Pons (tissue), 1 donor: ENCODE measurements around the gene HHAT.

Experiments used
- DNase-seq: peaks from one replicate; pipeline ENCODE4 v3.0.0-alpha.2; 2016; ENCODE audit warnings: low spot score

HHAT gene

DNA sequence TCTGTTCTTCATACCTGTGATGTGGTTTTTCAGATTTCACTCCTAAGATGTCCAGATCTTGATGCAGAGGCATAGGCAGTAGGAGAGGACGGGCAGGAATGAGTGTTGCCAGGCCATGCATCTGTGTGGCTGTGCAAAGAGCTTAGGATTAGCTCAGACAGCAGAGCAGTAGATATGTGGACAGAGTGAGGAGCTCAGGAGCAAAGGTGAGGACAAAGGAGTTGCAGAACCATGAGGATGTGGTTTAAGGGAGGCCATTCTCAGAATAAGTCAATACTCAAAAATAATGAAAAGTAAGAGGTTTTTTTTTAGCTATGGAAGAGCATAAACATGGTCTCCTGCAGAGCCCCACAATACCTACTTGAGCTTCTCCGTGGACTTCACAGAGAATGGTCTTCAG lies 158.3 kb downstream of the HHAT start:
- DNase-seq, result no peak

DNA sequence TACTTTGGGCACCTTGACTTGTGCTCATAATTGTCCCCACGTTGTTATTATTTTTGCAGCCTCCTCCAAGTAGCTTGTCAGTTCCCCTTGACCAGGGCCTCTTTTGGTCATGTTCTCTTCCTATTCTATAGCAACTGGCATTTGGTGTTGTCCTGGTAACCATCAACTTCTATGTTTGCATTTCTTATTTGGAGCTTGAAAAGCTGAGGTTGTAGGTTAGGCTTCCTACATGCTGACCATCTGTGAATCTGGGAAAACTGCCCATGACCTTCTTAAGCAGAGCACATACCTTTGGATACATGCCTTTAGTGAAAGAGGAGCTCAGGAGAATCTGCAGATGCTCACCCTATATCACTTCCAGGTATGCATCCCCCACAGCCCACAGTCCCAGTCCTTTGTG lies 160.8 kb downstream of the HHAT start:
- peak; percentile 26 for DNase-seq

DNA sequence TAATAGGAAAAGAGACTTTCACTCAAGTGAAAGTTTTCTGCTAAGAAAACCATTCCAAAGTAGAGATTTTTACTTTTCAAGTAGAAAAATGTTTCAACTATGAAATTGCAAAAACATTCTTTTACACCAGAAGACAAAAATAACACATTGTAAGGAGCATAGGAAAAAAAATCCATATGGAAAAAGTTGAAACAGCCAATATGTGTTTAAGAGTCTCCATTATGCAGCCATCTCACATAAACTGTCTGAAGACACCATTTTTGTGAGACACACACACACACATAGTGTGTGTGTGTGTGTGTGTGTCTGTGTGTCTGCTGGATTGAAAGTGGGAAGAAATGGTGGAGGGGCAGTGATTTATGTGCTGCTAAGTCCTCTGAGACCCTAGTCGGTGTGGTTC lies 162.1 kb downstream of the HHAT start:
- DNase-seq, result no peak

DNA sequence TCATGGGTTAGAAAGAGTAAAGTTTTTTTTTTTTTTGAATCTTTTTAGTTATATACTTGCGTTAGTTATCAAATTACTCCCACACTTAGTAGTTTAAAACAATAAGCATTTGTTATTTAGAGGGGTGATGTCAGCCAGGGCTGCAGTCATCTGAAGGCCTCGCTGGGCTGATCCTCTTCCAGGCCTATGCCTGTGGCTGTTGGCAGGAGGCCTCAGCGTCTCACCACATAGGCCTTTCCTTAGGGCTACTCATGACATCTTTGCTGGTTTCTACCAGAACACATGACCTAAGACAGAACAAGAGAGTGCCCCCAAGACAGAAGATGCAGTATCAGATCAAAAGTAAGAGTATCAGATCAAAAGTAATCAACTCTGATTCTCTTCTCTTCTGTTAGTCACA lies 167.4 kb downstream of the HHAT start:
- peak; percentile 54 for DNase-seq

DNA sequence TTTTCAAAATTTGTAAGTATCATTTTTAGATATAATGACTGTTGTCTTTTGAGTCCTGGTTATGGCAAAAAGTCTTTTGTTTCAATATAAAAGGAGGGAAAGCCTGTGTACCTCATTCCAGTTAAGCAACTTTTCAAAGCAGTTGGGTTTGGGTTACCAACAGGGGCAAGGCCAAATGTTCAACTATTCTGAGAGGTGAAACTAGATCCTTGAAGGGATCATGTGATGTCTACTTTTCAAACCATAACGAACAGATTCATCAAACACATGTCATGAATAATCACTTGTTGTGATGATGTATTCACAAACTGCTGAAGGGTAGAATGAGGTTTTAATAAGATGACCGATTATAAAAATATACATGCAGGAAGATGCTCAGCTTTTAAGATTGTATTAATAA lies 171.3 kb downstream of the HHAT start:
- no peak for DNase-seq

DNA sequence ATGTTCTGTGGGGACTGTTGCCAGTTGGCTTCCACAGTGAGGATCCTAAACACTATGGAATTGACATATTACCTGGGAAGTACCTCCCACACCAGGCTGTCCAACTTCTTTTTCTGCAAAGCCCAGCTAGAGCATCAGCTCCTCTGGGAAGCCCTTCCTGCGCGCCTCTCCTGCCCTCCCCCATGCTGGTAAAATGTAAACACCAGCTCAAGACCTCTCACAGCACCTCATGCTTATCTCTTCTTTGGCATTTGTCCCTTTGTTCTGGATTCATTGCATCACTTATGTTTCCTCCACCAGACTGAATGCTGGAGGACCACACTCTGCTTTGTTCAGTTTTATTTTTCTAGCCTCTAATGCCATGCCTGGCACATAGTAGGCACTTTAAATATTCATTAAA lies 172.1 kb downstream of the HHAT start:
- DNase-seq, result no peak

DNA sequence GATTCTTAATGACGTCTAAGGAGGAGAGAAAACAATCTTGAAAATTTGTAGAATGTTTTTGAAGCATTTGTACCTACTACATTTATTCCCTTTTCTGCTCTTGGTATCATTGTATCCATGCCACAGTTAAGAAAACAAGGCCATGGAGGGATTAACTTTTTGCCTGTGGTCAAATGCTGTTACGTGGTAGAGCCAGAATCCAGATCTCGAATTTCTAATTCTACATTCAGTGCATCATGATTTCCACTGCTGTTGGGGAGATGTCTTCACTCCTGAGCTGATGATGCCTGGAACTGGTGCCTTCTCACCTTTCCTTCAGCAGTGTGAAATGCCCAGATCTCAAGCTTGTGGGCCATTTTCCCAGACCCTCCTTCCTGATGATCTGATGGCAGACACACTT lies 175.6 kb downstream of the HHAT start:
- no peak for DNase-seq

DNA sequence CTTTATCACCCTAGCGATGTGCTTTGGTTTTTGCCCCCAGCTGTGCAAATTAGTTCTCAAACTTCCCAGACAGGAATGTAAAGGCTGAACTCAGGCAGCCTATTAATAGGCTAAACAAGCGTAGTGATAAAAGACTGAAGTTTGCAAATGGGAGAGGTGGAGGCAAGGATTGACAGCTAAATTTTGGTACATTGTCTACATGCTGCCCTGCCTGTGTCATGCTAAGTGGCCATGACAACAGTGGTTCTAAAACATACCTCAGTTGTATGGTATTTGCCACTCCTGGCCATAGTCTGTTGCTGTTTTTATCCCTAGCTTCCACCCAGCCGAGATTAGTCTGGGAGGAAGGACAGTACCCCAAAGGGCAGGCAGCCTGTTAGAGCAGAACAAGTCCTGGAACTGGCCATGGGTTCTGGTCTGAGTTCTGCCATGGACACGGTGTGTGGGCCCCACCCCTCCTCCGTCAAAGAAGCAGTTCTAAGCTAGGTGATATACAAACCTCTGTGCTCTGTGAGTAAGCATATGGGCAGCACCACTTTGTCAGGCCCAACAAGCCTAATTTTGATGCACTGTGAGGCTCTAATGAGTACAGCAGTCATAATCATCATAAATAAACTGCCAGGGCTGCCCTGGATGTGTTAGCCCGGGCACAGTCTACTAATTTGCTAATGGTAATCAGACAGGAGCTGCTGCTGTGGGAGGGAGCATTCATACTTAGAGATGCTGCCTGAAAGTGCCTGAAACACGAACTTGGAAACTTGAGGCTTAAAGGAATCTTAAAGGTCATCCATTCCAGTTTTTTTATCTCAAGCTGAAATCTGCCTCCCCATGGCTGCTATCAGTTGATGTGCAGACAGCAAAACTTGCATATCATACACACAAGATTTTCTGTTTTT lies 177.1 kb downstream of the HHAT start:
- DNase-seq, result no peak

DNA sequence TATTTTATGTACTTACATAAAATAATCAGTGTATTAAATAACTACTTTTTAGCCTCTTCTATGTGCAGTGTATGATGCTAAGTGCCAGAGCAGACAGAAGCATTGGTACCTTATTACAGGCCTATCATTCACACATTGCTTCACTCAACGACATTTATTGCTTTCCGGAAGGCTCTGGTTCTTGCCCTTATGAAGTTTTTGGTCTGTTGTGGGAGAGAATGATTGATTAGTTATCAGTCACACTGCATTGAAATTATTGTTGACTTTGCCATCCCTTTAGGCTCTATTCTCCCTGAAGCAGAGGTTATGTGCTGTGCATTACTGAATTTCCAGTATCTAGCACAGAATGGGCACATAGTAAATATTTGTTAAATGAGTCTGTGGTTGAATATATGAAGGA lies 178.0 kb downstream of the HHAT start:
- no peak for DNase-seq

DNA sequence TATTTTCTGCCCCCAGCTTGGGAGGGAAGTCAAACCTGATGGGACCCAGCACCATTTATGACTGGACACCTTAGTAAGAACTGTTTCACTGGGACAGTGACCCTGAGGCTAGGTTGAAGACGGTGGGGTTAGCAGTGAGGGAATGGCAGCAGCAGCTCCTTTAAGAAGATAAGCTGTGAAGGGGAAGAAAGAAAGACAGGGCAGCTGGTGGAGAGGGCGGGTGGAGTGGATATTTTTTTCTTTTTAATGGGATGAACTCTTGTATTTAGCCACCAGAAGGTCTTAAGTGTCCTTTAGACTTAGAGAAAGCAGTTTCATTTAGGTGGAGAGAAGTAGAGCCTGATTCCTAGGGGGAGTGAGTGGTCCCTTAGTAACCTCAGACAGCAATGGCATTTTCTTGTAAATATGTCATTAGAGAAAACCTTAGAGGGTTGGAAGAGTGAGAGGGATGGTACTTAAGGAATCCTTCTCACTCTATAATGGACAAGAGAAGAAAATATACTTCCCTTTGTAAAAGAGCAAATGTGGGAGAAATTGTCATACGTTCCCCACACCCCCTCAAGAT lies 187.5 kb downstream of the HHAT start:
- no peak for DNase-seq

DNA sequence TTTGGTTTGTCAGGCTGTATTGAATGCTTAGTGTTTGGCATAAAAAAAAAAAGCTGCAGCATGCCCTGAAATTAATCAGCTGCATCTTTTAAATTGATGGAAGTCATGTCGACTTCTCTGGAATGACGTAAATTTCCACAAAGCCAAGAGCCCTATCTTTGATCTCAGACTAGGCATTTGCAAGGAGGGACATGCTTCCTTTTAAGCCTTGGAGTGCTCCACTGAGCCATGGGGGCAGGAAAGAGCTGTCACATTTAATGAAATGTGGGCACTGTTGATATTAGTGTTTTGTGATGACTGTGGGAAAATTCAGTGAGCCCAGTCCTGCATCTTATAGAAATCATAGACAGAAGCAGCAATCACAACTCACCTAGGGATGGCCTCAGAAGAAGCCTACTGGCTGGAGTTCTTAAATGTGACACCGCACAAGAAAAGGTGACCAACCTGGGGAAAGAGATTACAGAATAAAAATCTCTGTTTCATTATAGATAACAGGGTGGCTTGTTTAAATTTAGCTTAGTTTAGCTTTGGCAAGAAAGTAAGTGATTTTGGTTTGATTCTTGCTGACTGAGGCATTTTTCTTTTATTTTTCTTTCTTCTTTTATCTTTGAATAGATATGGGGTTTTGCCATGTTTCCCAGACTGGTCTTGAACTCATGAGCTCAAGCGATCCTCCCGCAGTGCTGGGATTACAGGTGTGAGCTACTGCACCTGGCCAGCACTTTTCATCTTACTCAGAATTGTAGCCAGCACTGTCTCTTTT lies 188.2 kb downstream of the HHAT start:
- DNase-seq, result no peak

DNA sequence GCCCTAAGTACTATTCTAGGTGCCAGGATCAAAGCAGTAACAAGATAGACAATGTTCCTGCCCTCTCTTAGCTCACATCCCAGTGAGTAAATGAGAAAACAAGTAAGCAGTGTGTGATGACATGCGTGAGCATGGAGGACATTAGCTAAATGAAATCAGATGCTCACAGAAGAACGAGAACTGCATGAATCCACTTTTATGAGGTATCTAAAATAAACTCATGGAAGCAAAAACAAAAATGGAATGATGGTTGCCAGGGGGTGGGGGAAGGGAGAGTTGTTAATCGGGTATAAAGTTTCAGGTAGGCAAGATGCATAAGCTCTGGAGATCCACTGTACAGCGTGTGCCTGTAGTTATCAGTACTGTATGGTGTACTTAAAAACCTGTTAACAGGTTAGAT lies 195.1 kb downstream of the HHAT start:
- DNase-seq, result no peak

DNA sequence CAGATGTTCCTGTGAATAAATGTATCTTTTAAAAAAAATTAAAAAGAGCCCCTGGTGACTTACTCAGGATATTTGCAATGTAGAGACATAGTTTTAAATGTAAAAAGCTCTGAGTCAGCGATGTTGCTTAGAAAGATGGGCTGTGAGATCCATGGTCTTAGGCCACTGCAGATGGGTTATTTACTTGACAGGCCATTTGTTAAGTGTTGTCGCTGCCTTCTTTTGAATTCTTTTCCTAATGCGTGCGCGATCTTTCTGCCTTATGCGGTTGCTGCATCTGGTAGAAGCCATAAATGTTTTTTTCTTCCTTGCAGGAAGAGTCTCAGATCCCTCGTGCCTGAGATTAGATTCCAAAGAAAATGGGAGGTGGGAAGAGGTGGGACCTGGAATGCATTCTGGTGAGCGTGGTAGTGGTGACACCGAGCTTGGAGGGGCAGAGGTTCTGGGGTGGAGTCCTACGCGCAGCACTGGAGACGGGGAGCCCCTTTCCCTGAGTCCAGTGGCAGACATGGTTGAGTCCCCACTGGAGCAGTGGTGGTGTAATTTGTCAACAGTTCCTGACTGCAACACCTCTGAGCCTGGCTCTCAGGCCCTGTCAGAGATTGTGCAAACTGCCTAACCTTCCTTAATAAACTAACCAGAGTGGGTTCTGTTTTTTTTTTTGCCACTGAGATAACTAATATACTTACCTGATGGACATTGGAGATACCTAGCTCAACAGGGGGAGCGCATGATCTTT lies 197.2 kb downstream of the HHAT start:
- DNase-seq, result no peak

DNA sequence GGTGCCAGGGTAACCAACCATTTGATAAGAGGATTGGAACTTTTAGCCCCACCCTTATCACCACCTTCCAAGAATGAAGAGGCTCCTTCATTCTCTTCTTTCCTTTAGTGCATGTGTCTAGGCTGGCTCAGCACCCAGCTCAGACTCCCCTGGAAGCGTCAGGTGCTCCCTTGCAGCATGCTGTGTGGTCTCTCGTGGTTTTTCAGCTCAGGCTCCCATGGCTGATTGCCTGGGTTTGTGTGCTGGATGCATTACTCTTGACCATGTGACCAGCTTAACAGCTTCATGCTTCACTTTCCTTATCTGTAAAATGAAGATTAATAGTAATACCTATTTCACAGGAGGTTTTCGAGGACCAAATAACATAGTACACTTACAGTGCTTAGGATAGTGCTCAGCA lies 198.4 kb downstream of the HHAT start:
- DNase-seq, result no peak

DNA sequence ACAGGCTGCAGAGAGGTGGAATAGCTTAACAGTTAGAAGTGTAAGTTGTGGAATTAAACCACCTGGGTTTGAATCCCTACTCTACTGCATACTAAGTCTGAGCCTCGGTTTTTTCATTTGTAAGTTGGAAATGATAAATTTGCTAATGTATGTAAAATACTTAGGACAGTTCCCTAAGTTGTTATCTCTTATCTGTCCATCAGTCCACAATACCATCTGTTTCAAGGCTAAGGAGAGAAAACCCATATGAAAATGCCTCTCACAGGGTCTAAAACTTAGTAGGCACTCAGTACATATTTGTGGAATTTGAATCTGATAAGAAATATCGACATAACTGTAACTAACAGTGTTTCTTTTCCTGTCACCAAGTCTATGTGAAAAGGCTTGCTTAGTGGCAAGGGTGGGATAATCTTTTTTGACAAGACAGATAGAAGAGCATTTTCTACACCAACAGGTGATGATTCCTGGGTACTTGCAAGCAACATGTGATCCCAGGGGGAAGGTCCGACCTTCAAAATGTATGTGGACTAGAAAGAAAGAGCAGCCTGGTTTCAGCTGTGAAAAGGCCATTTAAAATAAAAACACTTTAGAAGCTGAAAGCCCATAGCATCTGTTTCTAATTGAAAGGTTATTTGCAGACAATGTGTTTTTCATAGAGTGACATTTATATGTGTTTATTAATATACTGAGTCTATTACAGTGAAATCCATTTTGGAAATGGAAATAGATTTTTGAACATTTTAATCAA lies 202.9 kb downstream of the HHAT start:
- DNase-seq, result no peak

DNA sequence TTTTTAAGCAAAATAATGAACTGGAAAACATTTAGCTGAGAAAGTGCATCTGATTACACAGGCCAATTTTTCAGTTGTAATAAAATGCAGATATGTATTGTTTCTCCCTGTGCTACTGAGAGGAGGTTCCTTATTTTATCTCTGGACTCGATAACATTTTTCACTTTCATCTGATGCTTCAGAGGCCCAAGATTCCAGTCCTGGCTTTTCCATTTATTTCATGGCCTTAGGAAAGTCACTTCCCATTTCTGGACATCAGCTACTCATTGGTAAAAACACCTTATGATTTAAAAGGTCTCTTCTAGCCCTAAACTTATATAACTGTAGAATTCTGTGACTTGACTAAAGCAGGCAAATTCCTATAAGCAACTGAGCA lies 203.5 kb downstream of the HHAT start:
- no peak for DNase-seq

DNA sequence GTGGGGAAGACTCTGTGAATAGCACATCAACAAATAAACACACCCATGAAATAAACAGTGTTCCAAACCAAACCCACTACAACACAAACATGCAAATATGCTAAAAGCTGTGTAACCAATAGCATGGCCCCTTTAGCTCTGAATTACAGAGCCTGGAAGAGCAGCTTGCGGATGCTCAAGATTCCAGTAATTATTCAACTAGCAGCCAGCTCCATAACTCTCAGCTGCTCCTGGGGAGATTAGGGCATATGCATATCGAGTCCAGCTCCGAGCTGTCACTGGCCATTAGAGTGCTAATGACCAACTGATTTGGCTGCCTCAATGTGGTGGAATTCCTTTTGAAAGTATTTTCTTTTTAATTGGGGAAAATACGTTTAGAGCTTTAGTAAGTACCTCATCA lies 207.1 kb downstream of the HHAT start:
- DNase-seq, result no peak

DNA sequence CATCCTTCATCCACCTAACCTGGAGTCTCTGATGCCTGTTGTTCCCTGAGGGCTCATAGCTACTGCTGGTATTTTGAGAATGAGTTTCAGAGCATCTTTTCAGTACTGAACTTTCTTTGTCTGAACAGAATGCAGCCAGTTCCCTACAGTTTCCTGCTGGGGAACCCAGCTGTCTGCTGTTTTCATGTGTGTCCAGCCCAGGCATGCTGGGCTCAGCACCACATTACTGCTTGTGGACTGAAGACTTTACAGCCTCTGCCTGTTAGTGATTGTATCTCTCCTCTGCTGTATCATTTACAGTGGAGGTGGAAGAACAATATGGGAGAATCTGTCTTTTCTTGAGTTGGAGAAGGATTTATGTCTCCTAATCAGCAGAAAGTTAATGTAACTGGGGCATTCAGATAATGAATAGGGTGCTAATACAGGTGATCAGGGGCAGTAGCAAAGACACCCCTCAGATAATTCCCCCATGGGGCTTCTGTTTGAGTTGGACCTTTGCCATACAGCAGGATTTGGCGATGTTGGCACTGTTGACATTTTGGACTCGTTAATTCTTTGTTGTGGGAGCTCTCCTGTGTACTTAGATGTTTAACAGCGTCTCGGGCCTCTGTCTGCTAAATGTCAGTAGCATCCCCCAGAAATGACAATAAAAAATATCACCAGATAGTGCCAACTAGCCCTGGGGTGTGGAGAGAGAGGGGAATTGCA lies 207.7 kb downstream of the HHAT start:
- DNase-seq, result peak; percentile 13

DNA sequence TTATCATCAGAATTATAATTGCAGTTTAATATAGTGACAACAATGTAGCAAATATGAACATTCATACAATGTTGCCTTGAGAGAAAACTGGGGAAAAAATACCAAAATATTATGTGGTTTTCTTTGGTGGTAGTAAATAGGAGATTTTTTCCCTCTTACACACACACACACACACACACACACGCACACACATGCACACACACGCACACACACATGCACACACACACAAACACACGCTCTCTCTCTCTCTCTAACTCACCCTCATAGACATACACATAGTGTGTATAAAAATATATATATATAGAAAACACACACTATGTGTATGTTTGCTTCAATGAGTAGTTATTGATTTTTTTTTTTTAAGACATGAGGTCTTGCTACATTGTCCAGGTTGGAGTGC lies 211.6 kb downstream of the HHAT start:
- DNase-seq, result no peak

DNA sequence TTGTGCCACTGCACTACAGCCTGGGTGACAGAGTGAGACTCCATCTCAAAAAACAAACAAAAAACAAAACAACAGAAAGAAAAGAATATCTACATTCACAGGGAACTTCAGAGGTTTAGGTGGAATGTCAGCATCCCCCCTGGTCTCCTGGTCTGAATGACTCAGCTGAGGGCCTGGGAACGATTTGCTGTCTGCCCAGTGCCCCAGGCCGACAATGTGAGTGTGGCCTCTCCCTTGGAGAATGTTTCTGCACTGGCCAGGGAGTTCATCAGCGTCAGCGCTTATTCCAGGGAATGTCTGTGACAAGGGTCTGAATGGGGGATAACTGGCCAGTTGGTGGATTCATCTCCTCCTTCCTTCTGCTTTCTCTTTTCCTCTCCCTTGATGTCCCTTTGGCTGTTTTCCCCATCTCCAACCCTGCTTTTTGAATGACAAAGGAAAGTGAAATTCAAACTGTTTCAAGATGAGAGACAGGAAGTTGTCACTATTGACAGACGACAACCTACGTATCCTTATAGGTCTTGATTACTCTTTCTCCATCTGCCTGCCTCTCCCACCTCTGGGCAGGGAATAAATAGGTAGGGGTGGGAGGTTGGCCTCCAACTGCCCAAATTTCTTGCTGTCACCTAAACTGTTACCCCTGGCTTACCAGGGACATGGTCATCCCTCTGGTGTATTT lies 213.1 kb downstream of the HHAT start:
- no peak for DNase-seq

DNA sequence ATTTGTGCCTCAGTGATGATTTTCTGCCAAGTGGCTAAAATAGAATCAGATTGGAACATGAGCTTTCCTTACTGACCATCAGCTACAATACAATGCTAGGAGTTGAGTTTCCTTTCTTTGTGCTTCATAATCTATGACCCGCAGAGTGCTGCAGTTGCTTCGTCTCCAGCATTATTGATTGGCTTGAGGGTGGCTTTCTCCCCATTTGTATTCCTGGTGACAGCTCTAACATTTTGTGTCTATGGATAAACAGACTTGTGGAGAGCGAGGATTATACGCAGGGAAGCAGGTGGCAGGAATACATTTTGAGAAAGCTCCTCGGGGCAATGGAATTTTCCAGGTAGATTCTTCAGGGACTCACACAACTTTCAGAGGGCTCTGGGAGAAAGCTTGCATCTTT lies 223.2 kb downstream of the HHAT start:
- no peak for DNase-seq
